NCI-H748 treated with DMSO at 0.1 percent for 48 hours (cell line): Measurements from ENCODE around the gene SLC9A1.

Source experiments
- DNase-seq: peaks from one replicate; lab custom pipeline; 2025; lab: John Stamatoyannopoulos, UW

SLC9A1 gene

GRCh38 chr1:27102707-27103468 lies 52.0 kb downstream of the SLC9A1 start:
- no peak for DNase-seq

GRCh38 chr1:27102134-27102706 lies 52.7 kb downstream of the SLC9A1 start:
- DNase-seq, result no peak

GRCh38 chr1:27101696-27102095 lies 53.2 kb downstream of the SLC9A1 start:
- DNase-seq, result no peak

GRCh38 chr1:27101054-27101491 lies 53.9 kb downstream of the SLC9A1 start:
- DNase-seq, result no peak

- no peak for DNase-seq
Observed at GRCh38 chr1:27100335-27101053, 54.4 kb downstream of the SLC9A1 start.

GRCh38 chr1:27099587-27100334 lies 55.2 kb downstream of the SLC9A1 start:
- no peak for DNase-seq

- no peak for DNase-seq
Observed at GRCh38 chr1:27099135-27099586, 55.8 kb downstream of the SLC9A1 start.

- no peak for DNase-seq
Observed at GRCh38 chr1:27098431-27099134, 56.3 kb downstream of the SLC9A1 start.

GRCh38 chr1:27097484-27097917 lies 57.4 kb downstream of the SLC9A1 start:
- DNase-seq, result peak; percentile 34

GRCh38 chr1:27095576-27095975 lies 59.3 kb downstream of the SLC9A1 start:
- no peak for DNase-seq

- no peak for DNase-seq
Observed at GRCh38 chr1:27092888-27093287, 62.0 kb downstream of the SLC9A1 start.

GRCh38 chr1:27090911-27091310 lies 64.0 kb downstream of the SLC9A1 start:
- DNase-seq, result no peak

GRCh38 chr1:27087371-27088220 lies 67.3 kb downstream of the SLC9A1 start:
- no peak for DNase-seq

GRCh38 chr1:27086628-27087027 lies 68.3 kb downstream of the SLC9A1 start:
- DNase-seq, result no peak

GRCh38 chr1:27086026-27086425 lies 68.9 kb downstream of the SLC9A1 start:
- no peak for DNase-seq

- DNase-seq, result no peak
Observed at GRCh38 chr1:27084107-27084506, 70.8 kb downstream of the SLC9A1 start.

GRCh38 chr1:27077968-27078367 lies 77.0 kb downstream of the SLC9A1 start:
- DNase-seq, result no peak

GRCh38 chr1:27076803-27077202 lies 78.1 kb downstream of the SLC9A1 start:
- no peak for DNase-seq

- DNase-seq, result no peak
Observed at GRCh38 chr1:27074175-27074780, 80.6 kb downstream of the SLC9A1 start.

- DNase-seq, result no peak
Observed at GRCh38 chr1:27071049-27071416, 83.9 kb downstream of the SLC9A1 start.
